ENCODE data around the gene APOBEC3F.

DNA sequence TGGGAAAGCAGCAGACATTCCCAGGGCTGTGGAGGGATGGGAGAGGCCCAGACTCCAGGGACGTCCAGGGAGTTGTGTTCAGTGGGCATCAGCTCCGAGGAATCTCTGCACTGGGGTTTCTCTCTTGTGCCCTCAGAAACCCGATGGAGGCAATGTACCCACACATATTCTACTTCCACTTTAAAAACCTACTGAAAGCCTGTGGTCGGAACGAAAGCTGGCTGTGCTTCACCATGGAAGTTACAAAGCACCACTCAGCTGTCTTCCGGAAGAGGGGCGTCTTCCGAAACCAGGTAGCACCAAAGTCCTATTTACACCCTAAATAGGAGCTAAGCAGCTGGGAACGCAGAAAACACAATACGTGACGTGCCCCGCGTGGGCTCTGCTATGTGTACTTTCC lies 11.4 kb upstream of the APOBEC3F start:
- TF ChIP-seq, protein P1, sequence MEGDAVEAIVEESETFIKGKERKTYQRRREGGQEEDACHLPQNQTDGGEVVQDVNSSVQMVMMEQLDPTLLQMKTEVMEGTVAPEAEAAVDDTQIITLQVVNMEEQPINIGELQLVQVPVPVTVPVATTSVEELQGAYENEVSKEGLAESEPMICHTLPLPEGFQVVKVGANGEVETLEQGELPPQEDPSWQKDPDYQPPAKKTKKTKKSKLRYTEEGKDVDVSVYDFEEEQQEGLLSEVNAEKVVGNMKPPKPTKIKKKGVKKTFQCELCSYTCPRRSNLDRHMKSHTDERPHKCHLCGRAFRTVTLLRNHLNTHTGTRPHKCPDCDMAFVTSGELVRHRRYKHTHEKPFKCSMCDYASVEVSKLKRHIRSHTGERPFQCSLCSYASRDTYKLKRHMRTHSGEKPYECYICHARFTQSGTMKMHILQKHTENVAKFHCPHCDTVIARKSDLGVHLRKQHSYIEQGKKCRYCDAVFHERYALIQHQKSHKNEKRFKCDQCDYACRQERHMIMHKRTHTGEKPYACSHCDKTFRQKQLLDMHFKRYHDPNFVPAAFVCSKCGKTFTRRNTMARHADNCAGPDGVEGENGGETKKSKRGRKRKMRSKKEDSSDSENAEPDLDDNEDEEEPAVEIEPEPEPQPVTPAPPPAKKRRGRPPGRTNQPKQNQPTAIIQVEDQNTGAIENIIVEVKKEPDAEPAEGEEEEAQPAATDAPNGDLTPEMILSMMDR (IDR thresholded peaks at IDR 0.05) = no peak
- TF ChIP-seq POLR2A (IDR thresholded peaks at IDR 0.05) = no peak
